ENCODE measurements around the gene TPP1.

Gene TPP1

DNA sequence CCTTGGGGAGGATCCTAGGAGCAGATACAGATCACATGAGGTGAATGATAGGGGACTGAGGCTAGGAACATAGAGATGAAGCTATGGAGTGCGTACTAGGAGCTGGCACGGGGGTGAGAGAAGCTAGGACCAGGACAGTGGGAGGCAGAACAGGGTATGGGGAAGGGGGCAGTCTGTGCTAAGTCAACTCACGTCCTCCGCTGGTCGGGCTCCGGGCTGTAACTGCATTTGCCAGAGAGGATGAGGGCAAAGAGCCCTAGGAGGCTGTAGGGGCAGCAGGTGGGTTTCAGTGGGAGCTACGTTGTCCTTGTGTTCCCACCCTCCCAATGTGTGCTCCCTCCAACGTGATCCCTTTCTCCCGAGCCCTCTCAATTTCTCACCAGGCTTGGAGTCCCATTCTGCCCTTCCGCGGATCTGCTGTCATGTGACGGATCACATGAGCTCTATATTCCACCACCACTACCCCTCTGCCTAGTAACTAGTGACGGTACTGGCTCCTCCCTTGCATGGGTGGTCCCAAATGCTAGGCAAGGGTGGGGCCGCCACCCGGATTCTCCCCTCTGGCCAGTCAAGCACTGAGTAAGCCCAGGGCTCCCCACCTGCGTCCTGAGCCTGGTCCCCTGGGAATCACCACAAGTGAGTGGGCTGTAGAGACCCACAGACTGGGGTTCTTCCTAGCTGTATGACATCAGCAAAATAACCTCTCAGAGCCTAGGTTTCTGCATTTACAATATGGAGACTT is at the start of gene TPP1:
TSS of gene TPP1 (minus strand) at position 419 of the 742 bp plus-strand sequence. CDS start at position 397, 22 bp downstream.
- TF ChIP-seq TCF4 (CRISPR knock-in tag; IDR thresholded peaks at IDR 0.05; ENCODE audit: borderline replicate concordance) (no peak), ZFP3 (CRISPR knock-in tag; IDR thresholded peaks at IDR 0.05) (no peak), ZNF565 (CRISPR knock-in tag; conservative IDR thresholded peaks at IDR 0.05; ENCODE audit: low read depth) (no peak), RARB (CRISPR knock-in tag; IDR thresholded peaks at IDR 0.05) (no peak), ZNF8 (CRISPR knock-in tag; IDR thresholded peaks at IDR 0.05) (no peak), ZFP30 (CRISPR knock-in tag; IDR thresholded peaks at IDR 0.05) (no peak), ISL1 (CRISPR knock-in tag; IDR thresholded peaks at IDR 0.05) (no peak)
- TF ChIP-seq, protein P1, sequence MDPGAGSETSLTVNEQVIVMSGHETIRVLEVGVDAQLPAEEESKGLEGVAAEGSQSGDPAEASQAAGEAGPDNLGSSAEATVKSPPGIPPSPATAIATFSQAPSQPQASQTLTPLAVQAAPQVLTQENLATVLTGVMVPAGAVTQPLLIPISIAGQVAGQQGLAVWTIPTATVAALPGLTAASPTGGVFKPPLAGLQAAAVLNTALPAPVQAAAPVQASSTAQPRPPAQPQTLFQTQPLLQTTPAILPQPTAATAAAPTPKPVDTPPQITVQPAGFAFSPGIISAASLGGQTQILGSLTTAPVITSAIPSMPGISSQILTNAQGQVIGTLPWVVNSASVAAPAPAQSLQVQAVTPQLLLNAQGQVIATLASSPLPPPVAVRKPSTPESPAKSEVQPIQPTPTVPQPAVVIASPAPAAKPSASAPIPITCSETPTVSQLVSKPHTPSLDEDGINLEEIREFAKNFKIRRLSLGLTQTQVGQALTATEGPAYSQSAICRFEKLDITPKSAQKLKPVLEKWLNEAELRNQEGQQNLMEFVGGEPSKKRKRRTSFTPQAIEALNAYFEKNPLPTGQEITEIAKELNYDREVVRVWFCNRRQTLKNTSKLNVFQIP (CRISPR knock-in tag; IDR thresholded peaks at IDR 0.05; ENCODE audit: borderline replicate concordance, low read depth): no peak
- TF ChIP-seq, protein P2, sequence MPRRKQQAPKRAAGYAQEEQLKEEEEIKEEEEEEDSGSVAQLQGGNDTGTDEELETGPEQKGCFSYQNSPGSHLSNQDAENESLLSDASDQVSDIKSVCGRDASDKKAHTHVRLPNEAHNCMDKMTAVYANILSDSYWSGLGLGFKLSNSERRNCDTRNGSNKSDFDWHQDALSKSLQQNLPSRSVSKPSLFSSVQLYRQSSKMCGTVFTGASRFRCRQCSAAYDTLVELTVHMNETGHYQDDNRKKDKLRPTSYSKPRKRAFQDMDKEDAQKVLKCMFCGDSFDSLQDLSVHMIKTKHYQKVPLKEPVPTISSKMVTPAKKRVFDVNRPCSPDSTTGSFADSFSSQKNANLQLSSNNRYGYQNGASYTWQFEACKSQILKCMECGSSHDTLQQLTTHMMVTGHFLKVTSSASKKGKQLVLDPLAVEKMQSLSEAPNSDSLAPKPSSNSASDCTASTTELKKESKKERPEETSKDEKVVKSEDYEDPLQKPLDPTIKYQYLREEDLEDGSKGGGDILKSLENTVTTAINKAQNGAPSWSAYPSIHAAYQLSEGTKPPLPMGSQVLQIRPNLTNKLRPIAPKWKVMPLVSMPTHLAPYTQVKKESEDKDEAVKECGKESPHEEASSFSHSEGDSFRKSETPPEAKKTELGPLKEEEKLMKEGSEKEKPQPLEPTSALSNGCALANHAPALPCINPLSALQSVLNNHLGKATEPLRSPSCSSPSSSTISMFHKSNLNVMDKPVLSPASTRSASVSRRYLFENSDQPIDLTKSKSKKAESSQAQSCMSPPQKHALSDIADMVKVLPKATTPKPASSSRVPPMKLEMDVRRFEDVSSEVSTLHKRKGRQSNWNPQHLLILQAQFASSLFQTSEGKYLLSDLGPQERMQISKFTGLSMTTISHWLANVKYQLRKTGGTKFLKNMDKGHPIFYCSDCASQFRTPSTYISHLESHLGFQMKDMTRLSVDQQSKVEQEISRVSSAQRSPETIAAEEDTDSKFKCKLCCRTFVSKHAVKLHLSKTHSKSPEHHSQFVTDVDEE (CRISPR knock-in tag; IDR thresholded peaks at IDR 0.05): no peak
- peak; percentile 97 for ATAC-seq

DNA sequence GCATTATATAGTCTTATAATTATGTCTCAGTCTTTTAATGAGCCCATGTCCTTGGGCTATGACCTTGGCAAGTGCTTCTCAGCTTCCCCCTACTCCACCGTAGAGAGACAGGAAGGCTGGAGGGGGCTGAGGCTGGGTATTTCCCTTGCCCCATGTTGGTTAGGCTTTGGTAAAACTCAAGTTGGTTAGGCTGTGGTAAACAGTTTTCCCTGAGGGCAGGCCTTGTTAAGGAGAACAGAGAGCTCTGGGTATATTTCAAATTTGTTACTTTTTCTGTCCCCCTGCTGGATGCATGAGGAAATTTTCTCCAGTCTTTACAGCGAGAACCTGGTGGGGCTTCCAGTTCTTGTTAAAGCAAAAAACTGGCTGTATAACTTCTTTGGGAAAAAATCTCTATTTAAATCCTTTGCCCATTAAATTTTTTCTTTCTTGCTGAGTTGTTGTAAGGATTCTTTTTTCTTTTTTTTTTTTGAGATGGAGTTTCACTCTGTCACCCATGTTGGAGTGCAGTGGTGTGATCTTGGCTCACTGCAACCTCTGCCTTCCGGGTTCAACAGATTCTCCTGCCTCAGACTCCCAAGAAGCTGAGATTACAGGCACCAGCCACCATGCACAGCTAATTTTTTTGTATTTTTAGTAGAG is 48.6 kb upstream of the TPP1 start:
- TF ChIP-seq, protein P3, sequence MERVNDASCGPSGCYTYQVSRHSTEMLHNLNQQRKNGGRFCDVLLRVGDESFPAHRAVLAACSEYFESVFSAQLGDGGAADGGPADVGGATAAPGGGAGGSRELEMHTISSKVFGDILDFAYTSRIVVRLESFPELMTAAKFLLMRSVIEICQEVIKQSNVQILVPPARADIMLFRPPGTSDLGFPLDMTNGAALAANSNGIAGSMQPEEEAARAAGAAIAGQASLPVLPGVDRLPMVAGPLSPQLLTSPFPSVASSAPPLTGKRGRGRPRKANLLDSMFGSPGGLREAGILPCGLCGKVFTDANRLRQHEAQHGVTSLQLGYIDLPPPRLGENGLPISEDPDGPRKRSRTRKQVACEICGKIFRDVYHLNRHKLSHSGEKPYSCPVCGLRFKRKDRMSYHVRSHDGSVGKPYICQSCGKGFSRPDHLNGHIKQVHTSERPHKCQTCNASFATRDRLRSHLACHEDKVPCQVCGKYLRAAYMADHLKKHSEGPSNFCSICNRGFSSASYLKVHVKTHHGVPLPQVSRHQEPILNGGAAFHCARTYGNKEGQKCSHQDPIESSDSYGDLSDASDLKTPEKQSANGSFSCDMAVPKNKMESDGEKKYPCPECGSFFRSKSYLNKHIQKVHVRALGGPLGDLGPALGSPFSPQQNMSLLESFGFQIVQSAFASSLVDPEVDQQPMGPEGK (CRISPR knock-in tag; IDR thresholded peaks at IDR 0.05; ENCODE audit: borderline replicate concordance): no peak
- no peak for TF ChIP-seq RARB (CRISPR knock-in tag; IDR thresholded peaks at IDR 0.05)
- TF ChIP-seq, protein P4, sequence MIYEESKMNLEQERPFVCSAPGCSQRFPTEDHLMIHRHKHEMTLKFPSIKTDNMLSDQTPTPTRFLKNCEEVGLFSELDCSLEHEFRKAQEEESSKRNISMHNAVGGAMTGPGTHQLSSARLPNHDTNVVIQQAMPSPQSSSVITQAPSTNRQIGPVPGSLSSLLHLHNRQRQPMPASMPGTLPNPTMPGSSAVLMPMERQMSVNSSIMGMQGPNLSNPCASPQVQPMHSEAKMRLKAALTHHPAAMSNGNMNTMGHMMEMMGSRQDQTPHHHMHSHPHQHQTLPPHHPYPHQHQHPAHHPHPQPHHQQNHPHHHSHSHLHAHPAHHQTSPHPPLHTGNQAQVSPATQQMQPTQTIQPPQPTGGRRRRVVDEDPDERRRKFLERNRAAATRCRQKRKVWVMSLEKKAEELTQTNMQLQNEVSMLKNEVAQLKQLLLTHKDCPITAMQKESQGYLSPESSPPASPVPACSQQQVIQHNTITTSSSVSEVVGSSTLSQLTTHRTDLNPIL (CRISPR knock-in tag; IDR thresholded peaks at IDR 0.05; ENCODE audit: low read depth): no peak
- TF ChIP-seq OSR1 (CRISPR knock-in tag; IDR thresholded peaks at IDR 0.05): no peak
- TF ChIP-seq PPARA (CRISPR knock-in tag; IDR thresholded peaks at IDR 0.05; ENCODE audit: borderline replicate concordance): no peak
- TF ChIP-seq, protein P5, sequence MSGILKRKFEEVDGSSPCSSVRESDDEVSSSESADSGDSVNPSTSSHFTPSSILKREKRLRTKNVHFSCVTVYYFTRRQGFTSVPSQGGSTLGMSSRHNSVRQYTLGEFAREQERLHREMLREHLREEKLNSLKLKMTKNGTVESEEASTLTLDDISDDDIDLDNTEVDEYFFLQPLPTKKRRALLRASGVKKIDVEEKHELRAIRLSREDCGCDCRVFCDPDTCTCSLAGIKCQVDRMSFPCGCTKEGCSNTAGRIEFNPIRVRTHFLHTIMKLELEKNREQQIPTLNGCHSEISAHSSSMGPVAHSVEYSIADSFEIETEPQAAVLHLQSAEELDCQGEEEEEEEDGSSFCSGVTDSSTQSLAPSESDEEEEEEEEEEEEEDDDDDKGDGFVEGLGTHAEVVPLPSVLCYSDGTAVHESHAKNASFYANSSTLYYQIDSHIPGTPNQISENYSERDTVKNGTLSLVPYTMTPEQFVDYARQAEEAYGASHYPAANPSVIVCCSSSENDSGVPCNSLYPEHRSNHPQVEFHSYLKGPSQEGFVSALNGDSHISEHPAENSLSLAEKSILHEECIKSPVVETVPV (CRISPR knock-in tag; IDR thresholded peaks at IDR 0.05): no peak
- no peak for TF ChIP-seq ESRRG (CRISPR knock-in tag; IDR thresholded peaks at IDR 0.05)
- no peak for TF ChIP-seq ISL1 (CRISPR knock-in tag; IDR thresholded peaks at IDR 0.05)
- TF ChIP-seq, protein P1 (CRISPR knock-in tag; IDR thresholded peaks at IDR 0.05; ENCODE audit: borderline replicate concordance, low read depth): no peak
- no peak for TF ChIP-seq ZNF565 (CRISPR knock-in tag; conservative IDR thresholded peaks at IDR 0.05; ENCODE audit: low read depth)
- no peak for TF ChIP-seq ZNF8 (CRISPR knock-in tag; IDR thresholded peaks at IDR 0.05)
- no peak for TF ChIP-seq CSDC2 (CRISPR knock-in tag; IDR thresholded peaks at IDR 0.05)
- no peak for TF ChIP-seq ZFP3 (CRISPR knock-in tag; IDR thresholded peaks at IDR 0.05)
- no peak for TF ChIP-seq TOX (CRISPR knock-in tag; IDR thresholded peaks at IDR 0.05; ENCODE audit: borderline replicate concordance)
- TF ChIP-seq, protein P2 (CRISPR knock-in tag; IDR thresholded peaks at IDR 0.05): no peak
- peak; percentile 58; the same call in 1 of the 3 replicates for ATAC-seq
